PC-9 (cell line): ENCODE data around the gene PRRT2. TPM values are rescaled to one million over a fixed set of nuclear protein-coding genes. Genes with fewer than 3 reads are reported as not detected.

Experiments
- BruUV-seq: library from RNA; stranded (reverse); fragments of 400-500 nt; replicated peaks from 2 replicates; lab custom pipeline; 2021; lab: Mats Ljungman, UMichigan
- CTCF ChIA-PET: fragments of 300-600 bp; sonication (Branson Sonifier 250); formaldehyde crosslinking; loops from one replicate; lab custom pipeline; 2022; ENCODE audit warnings: antibody characterized with exemption; lab: Charles Lee
- POLR2A ChIA-PET: fragments of 300-600 bp; sonication (Branson Sonifier 250); formaldehyde crosslinking; loops from one replicate; lab custom pipeline; 2022; ENCODE audit warnings: antibody characterized with exemption; ENCODE audit not compliant: unreplicated experiment; lab: Charles Lee
- DNase-seq, 2 experiments: peaks; one replicate each; pipeline versions ENCODE4 v3.0.0 to v3.0.0-alpha.2; 2015 to 2022; ENCODE audit warnings: mixed read lengths in 1 of 2
- H2AFZ ChIP-seq: fragments of 200-600 bp; sonication (generic); 2 replicates; pipeline ENCODE4 v1.8.1; 2017; ENCODE audit warnings: antibody characterized with exemption
- H3F3A ChIP-seq: fragments of 200-600 bp; sonication (generic); 2 replicates; pipeline ENCODE4 v1.8.1; 2017; ENCODE audit warnings: antibody characterized with exemption, mild to moderate bottlenecking, low read depth; ENCODE audit not compliant: insufficient read depth
- H3K27ac ChIP-seq: fragments of 200-600 bp; sonication (generic); 2 replicates; pipeline ENCODE4 v1.6.1; 2016; ENCODE audit warnings: mixed run types
- H3K27me3 ChIP-seq: fragments of 200-600 bp; sonication (generic); 2 replicates; pipeline ENCODE4 v1.6.1; 2016; ENCODE audit warnings: low read depth, mixed run types; ENCODE audit not compliant: insufficient read depth
- H3K36me3 ChIP-seq: fragments of 200-600 bp; sonication (generic); 2 replicates; pipeline ENCODE4 v1.6.1; 2016; ENCODE audit warnings: low read depth, mixed run types
- H3K4me1 ChIP-seq: fragments of 200-600 bp; sonication (generic); replicated peaks from 2 replicates; pipeline ENCODE4 v1.6.1; 2016; ENCODE audit warnings: mixed run types; ENCODE audit not compliant: insufficient read depth
- H3K4me2 ChIP-seq: fragments of 200-600 bp; sonication (generic); 2 replicates; pipeline ENCODE4 v1.6.1; 2017; ENCODE audit warnings: mixed run types
- H3K4me3 ChIP-seq: fragments of 200-600 bp; sonication (generic); 2 replicates; pipeline ENCODE4 v1.6.1; 2016; ENCODE audit warnings: mixed run types
- H3K79me2 ChIP-seq: fragments of 200-600 bp; sonication (generic); 2 replicates; pipeline ENCODE4 v1.6.1; 2017; ENCODE audit warnings: low read depth, mixed run types
- H3K9me2 ChIP-seq: fragments of 200-600 bp; sonication (generic); 2 replicates; pipeline ENCODE4 v1.8.1; 2017; ENCODE audit warnings: mild to moderate bottlenecking; ENCODE audit not compliant: insufficient read depth
- H3K9me3 ChIP-seq: fragments of 200-600 bp; sonication (generic); 2 replicates; pipeline ENCODE4 v1.8.1; 2016; ENCODE audit warnings: low read depth; ENCODE audit not compliant: insufficient read depth
- H4K20me1 ChIP-seq: fragments of 200-600 bp; sonication (generic); 2 replicates; pipeline ENCODE4 v1.8.1; 2017; ENCODE audit not compliant: insufficient read depth
- CTCF ChIP-seq: fragments of 200-600 bp; sonication (generic); conservative IDR thresholded peaks from 2 replicates; pipeline ENCODE4 v1.6.1; 2017; ENCODE audit warnings: mixed run types, antibody characterized with exemption, mild to moderate bottlenecking, moderate library complexity
- EZH2 ChIP-seq: fragments of 200-600 bp; sonication (generic); IDR thresholded peaks from 2 replicates; pipeline ENCODE4 v1.8.0; 2017; ENCODE audit warnings: antibody characterized with exemption, low read depth
- intact Hi-C: fragments of 100-400 bp; cut with micrococcal nuclease; formaldehyde crosslinking; loops from one replicate; pipeline ENCODE4 v1.10.0; 2022; ENCODE audit not compliant: unreplicated experiment
- total RNA-seq: library from RNA; stranded (reverse); gene quantifications from 2 replicates; pipeline ENCODE4 v1.2.3, GENCODE V29; 2021

Gene PRRT2
- total RNA-seq, 1 experiment from 2014 or later = 4.9 TPM

- Histone ChIP-seq H3K4me1 (peaks cover 10% of the 10 kb centered on the region), H3K36me3 (no peaks in the 10 kb centered on the region), H3K79me2 (peaks cover 14% of the 10 kb centered on the region), H3K9me2 (no peaks in the 10 kb centered on the region), H3F3A (no peaks in the 10 kb centered on the region), H2AFZ (peak within 1 kb of the TSS; percentile 92), H3K27me3 (no peaks in the 10 kb centered on the region), H3K4me3 (peak within 1 kb of the TSS; percentile 78), H3K9me3 (no peaks in the 10 kb centered on the region), H4K20me1 (no peaks in the 10 kb centered on the region), H3K27ac (peak within 1 kb of the TSS; percentile 81), H3K4me2 (peak within 1 kb of the TSS; percentile 97)
- intact Hi-C loops = loop anchor here (1.0 to 5.0 kb wide), 6 partner anchors 34 to 162 kb away; partner anchors contain the start of genes INO80E, MVP, SEZ6L2 and TAOK2
- TF ChIP-seq CTCF (0 out of 2 replicates have a peak, but pooled peaks have one; percentile 35), EZH2 (no peak)
- POLR2A ChIA-PET = interaction anchor here (0.6 to 1.0 kb wide), 2 partner anchors 76 to 110 kb away, joined by 4 read pairs; no protein-coding TSS in a partner anchor
- TSS peak; percentile 43 for BruUV-seq
- CTCF ChIA-PET = interaction anchor here (0.6 to 1.0 kb wide), 2 partner anchors 15 to 52 kb away, joined by 3 read pairs; no protein-coding TSS in a partner anchor
- DNase-seq = peak; percentile 93 to 97
These were observed 51.1 kb downstream of the PRRT2 start, which contains the start of gene CDIPT for GRCh38 chr16:29862884-29863668. Gene CDIPT, minus strand, starts transcription at chr16:29863226. Its CDS starts 369 bp downstream, at chr16:29862857.

- no peaks in the 10 kb centered on the region for H3K9me2 ChIP-seq
- BruUV-seq = no TSS peak
- no peaks in the 10 kb centered on the region for H3F3A ChIP-seq
- H3K4me3 ChIP-seq = peak overlapping the region; percentile 78; the same call in 1 of the 2 replicates
- no peaks in the 10 kb centered on the region for H3K9me3 ChIP-seq
- H3K36me3 ChIP-seq = no peaks in the 10 kb centered on the region
- intact Hi-C loops = loop anchor here (1.0 to 5.0 kb wide), 6 partner anchors 34 to 163 kb away; partner anchors contain the start of genes INO80E, MVP, SEZ6L2 and TAOK2
- peaks cover 10% of the 10 kb centered on the region for H3K4me1 ChIP-seq
- no peaks in the 10 kb centered on the region for H4K20me1 ChIP-seq
- H3K79me2 ChIP-seq = peaks cover 14% of the 10 kb centered on the region
- ChIA-PET CTCF (interaction anchor here (0.6 to 1.0 kb wide), 2 partner anchors 15 to 52 kb away, joined by 3 read pairs; no protein-coding TSS in a partner anchor), POLR2A (interaction anchor here (1.0 kb wide), 1 partner anchor 110 kb away, joined by 4 read pairs; no protein-coding TSS in a partner anchor)
- H3K27me3 ChIP-seq = no peaks in the 10 kb centered on the region
- peak overlapping the region; percentile 97 for H3K4me2 ChIP-seq
- TF ChIP-seq CTCF (no peak), EZH2 (no peak)
- no peak overlapping the region for H2AFZ ChIP-seq
- H3K27ac ChIP-seq = no peak overlapping the region
- no peak for DNase-seq
These were observed 51.6 kb downstream of the PRRT2 start for GRCh38 chr16:29863669-29863984.

GRCh38 chr16:29864205-29864604 lies 52.2 kb downstream of the PRRT2 start:
- no peak for DNase-seq
- Histone ChIP-seq H3K79me2 (peaks cover 14% of the 10 kb centered on the region), H4K20me1 (no peaks in the 10 kb centered on the region), H3K27me3 (no peaks in the 10 kb centered on the region), H3K9me2 (no peaks in the 10 kb centered on the region), H3K4me2 (no peak overlapping the region), H3K9me3 (no peaks in the 10 kb centered on the region), H3K27ac (no peak overlapping the region), H3K4me1 (peaks cover 10% of the 10 kb centered on the region), H3K36me3 (no peaks in the 10 kb centered on the region), H3K4me3 (no peak overlapping the region), H2AFZ (no peak overlapping the region), H3F3A (no peaks in the 10 kb centered on the region)
- intact Hi-C loops = loop anchor here (5.0 kb wide), 1 partner anchor 33 kb away; the partner anchor contains the start of gene SEZ6L2
- BruUV-seq = no TSS peak
- TF ChIP-seq EZH2 (no peak), CTCF (no peak)
- ChIA-PET CTCF (interaction anchor here (0.6 kb wide), 1 partner anchor 125 kb away, joined by 6 read pairs; no protein-coding TSS in a partner anchor), POLR2A (interaction anchor here (0.5 kb wide), 1 partner anchor 149 kb away, joined by 9 read pairs; no protein-coding TSS in a partner anchor)
